HepG2 (cell line): ENCODE results near the gene ZMPSTE24. TPM values are rescaled to one million over a fixed set of nuclear protein-coding genes. Genes with fewer than 3 reads are reported as not detected.

Experiments
- BRD4 ChIP-seq: sonication (generic); formaldehyde crosslinking; IDR thresholded peaks from 2 replicates; pipeline ENCODE4 v1.4.0; 2020; ENCODE audit warnings: missing genetic modification reagents
- ETV5 ChIP-seq: IDR thresholded peaks from 2 replicates; pipeline ENCODE4 v1.6.1; 2018; ENCODE audit warnings: missing biosample characterization, missing genetic modification reagents, inconsistent platforms, borderline replicate concordance
- GATAD1 ChIP-seq: IDR thresholded peaks from 2 replicates; pipeline ENCODE4 v1.6.1; 2016; ENCODE audit warnings: missing genetic modification reagents, missing compliant biosample characterization
- HES4 ChIP-seq: sonication (generic); formaldehyde crosslinking; IDR thresholded peaks from 2 replicates; pipeline ENCODE4 v1.9.0; 2021; ENCODE audit warnings: mild to moderate bottlenecking, missing genetic modification reagents, borderline replicate concordance
- HNRNPH1 ChIP-seq: fragments of 200-400 bp; formaldehyde crosslinking; optimal IDR thresholded peaks from 2 replicates; pipeline ENCODE3; 2017; ENCODE audit warnings: mild to moderate bottlenecking, low read depth, low read length
- HOXD1 ChIP-seq: sonication (generic); formaldehyde crosslinking; IDR thresholded peaks from 2 replicates; pipeline ENCODE4 v1.5.0; 2020; ENCODE audit warnings: missing genetic modification reagents
- MYC ChIP-seq: sonication (generic); formaldehyde crosslinking; IDR thresholded peaks from 2 replicates; pipeline ENCODE4 v1.9.0; 2021; ENCODE audit warnings: missing genetic modification reagents, borderline replicate concordance
- SKI ChIP-seq: fragments of 450-650 bp; IDR thresholded peaks from one replicate; pipeline ENCODE4 v1.6.1; 2018; ENCODE audit warnings: mild to moderate bottlenecking; ENCODE audit not compliant: partially characterized antibody
- SRF ChIP-seq: IDR thresholded peaks from 2 replicates; pipeline ENCODE4 v1.6.1; 2011; ENCODE audit warnings: mild to moderate bottlenecking, low read depth, low read length, moderate library complexity
- TAF1 ChIP-seq: sonication (generic); formaldehyde crosslinking; IDR thresholded peaks from 2 replicates; pipeline ENCODE4 v1.4.0; 2020; ENCODE audit warnings: missing genetic modification reagents
- ZMYM4 ChIP-seq: sonication (generic); formaldehyde crosslinking; IDR thresholded peaks from 2 replicates; pipeline ENCODE4 v1.8.1; 2023; ENCODE audit warnings: mild to moderate bottlenecking, missing genetic modification reagents
- ZNF343 ChIP-seq: sonication (generic); formaldehyde crosslinking; IDR thresholded peaks from 2 replicates; pipeline ENCODE4 v1.4.0; 2020; ENCODE audit warnings: mild to moderate bottlenecking, missing genetic modification reagents
- ZNF431 ChIP-seq: sonication (generic); formaldehyde crosslinking; IDR thresholded peaks from 2 replicates; pipeline ENCODE4 v1.9.0; 2022; ENCODE audit warnings: missing genetic modification reagents, low read depth, mild to moderate bottlenecking, borderline replicate concordance
- ZNF451 ChIP-seq: sonication (generic); formaldehyde crosslinking; IDR thresholded peaks from 2 replicates; pipeline ENCODE4 v1.5.0; 2020; ENCODE audit warnings: mild to moderate bottlenecking, missing genetic modification reagents
- ZNF563 ChIP-seq: sonication (generic); formaldehyde crosslinking; IDR thresholded peaks from 2 replicates; pipeline ENCODE4 v1.8.0; 2022; ENCODE audit warnings: mild to moderate bottlenecking, moderate library complexity, missing genetic modification reagents
- ZNF615 ChIP-seq: sonication (generic); formaldehyde crosslinking; IDR thresholded peaks from 2 replicates; pipeline ENCODE4 v1.5.0; 2020; ENCODE audit warnings: mild to moderate bottlenecking, missing genetic modification reagents, borderline replicate concordance
- ZSCAN29 ChIP-seq: sonication (generic); formaldehyde crosslinking; conservative IDR thresholded peaks from 2 replicates; pipeline ENCODE4 v1.4.0; 2020; ENCODE audit warnings: mild to moderate bottlenecking, missing genetic modification reagents
- polyA plus RNA-seq, 8 experiments: library from polyadenylated mRNA; depleted of rRNA in 3 of 8; stranded (reverse) in 7 of 8; unstranded in 1 of 8; fragments of >200 nt; fragmentation: Illumina TruSeq in 4 of 8; extraction: Trizol in 4 of 8; gene quantifications; 2 replicates each; pipeline versions ENCODE4 v1.2.1 to v1.2.3, GENCODE V29; 2011 to 2016; ENCODE audit warnings: low read depth in 4 of 8, missing spikeins in 1 of 8, mixed read lengths in 1 of 8; ENCODE audit not compliant: insufficient read depth in 1 of 8
- total RNA-seq, 5 experiments: library from RNA; depleted of rRNA; stranded (reverse); fragments of >200 nt; fragmentation: Illumina TruSeq; extraction: Trizol; gene quantifications; 2 replicates each; pipeline ENCODE4 v1.2.3, GENCODE V29; 2016; ENCODE audit warnings: low read depth in 1 of 5
- TF ChIP-seq, protein P1 (sequence below): sonication (generic); formaldehyde crosslinking; IDR thresholded peaks from 2 replicates; pipeline ENCODE4 v1.8.1; 2023; ENCODE audit warnings: mild to moderate bottlenecking, moderate library complexity, missing genetic modification reagents
- TF ChIP-seq, protein P2 (sequence below): sonication (generic); formaldehyde crosslinking; IDR thresholded peaks from 2 replicates; pipeline ENCODE4 v1.4.0; 2020; ENCODE audit warnings: missing genetic modification reagents
- TF ChIP-seq, protein P3 (sequence below): sonication (generic); formaldehyde crosslinking; conservative IDR thresholded peaks from 2 replicates; pipeline ENCODE4 v1.4.0; 2020; ENCODE audit warnings: missing genetic modification reagents
- TF ChIP-seq, protein P4 (sequence below): IDR thresholded peaks from 2 replicates; pipeline ENCODE4 v1.6.1; 2016; ENCODE audit warnings: mild to moderate bottlenecking

ZMPSTE24 gene
- total and polyA plus RNA-seq, 2 of the 13 experiments (the other 11 are each of a cell fraction or from before 2014, with no cell fraction given), result 13.6 to 60.2 TPM

DNA sequence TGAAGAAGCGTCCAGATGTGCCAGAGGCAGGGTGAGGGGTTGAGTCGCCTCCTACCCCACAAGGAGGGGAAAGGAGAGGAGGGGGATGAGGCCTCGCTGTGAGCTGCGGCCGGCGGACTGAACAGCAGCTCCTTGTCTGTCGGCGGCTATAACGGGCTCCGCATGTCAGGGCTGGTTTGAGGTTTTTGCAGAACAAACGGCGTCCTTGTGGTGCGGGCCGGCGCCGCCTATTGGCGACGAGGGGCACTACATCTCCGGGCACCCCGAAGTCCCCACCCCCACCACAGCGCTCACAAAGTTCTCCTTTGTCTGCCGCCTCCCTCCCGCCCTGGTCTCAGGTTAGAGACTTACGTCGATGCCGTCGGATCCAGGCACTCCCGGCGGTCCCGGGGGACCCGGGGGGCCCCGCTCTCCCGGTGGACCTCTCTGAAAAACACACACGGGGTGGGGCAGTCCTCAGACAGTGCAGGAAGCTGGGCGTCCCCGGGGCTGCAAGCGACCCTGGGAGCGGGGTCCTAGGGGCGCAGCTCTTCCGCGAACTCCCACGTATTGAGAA, 57.3 kb downstream of the ZMPSTE24 start (continued):
- no peak for TF ChIP-seq ZNF431 (CRISPR knock-in tag)
- TF ChIP-seq, protein P1, sequence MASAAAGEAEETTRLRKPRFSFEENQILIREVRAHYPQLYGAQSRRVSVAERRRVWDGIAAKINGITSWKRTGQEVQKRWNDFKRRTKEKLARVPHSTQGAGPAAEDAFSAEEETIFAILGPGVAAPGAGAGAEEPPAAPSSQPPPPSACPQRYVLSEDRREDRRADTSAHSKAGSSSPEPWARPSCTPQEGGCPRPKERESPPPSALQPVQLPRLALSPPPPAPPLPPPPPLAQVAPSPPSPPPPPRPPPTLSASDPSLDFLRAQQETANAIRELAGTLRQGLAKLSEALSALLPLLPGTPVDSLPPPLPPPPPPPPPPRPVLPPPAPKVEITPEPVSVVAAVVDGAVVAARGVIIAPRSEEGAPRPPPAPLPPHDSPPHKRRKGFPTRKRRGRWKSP (CRISPR knock-in tag), result no peak; the same call in 1 of the 2 replicates
- peak; percentile 79; the same call in 1 of the 2 replicates for TF ChIP-seq MYC (CRISPR knock-in tag)
- TF ChIP-seq ZNF563 (CRISPR knock-in tag), result no peak; the same call in 1 of the 2 replicates
- TF ChIP-seq SRF, result no peak
- peak; percentile 64 for TF ChIP-seq TAF1 (CRISPR knock-in tag)
- 0 out of 2 replicates have a peak, but pooled peaks have one; percentile 16 for TF ChIP-seq HES4 (CRISPR knock-in tag)
- TF ChIP-seq BRD4 (CRISPR knock-in tag), result 0 out of 2 replicates have a peak, but pooled peaks have one; percentile 49
- TF ChIP-seq, protein P2, sequence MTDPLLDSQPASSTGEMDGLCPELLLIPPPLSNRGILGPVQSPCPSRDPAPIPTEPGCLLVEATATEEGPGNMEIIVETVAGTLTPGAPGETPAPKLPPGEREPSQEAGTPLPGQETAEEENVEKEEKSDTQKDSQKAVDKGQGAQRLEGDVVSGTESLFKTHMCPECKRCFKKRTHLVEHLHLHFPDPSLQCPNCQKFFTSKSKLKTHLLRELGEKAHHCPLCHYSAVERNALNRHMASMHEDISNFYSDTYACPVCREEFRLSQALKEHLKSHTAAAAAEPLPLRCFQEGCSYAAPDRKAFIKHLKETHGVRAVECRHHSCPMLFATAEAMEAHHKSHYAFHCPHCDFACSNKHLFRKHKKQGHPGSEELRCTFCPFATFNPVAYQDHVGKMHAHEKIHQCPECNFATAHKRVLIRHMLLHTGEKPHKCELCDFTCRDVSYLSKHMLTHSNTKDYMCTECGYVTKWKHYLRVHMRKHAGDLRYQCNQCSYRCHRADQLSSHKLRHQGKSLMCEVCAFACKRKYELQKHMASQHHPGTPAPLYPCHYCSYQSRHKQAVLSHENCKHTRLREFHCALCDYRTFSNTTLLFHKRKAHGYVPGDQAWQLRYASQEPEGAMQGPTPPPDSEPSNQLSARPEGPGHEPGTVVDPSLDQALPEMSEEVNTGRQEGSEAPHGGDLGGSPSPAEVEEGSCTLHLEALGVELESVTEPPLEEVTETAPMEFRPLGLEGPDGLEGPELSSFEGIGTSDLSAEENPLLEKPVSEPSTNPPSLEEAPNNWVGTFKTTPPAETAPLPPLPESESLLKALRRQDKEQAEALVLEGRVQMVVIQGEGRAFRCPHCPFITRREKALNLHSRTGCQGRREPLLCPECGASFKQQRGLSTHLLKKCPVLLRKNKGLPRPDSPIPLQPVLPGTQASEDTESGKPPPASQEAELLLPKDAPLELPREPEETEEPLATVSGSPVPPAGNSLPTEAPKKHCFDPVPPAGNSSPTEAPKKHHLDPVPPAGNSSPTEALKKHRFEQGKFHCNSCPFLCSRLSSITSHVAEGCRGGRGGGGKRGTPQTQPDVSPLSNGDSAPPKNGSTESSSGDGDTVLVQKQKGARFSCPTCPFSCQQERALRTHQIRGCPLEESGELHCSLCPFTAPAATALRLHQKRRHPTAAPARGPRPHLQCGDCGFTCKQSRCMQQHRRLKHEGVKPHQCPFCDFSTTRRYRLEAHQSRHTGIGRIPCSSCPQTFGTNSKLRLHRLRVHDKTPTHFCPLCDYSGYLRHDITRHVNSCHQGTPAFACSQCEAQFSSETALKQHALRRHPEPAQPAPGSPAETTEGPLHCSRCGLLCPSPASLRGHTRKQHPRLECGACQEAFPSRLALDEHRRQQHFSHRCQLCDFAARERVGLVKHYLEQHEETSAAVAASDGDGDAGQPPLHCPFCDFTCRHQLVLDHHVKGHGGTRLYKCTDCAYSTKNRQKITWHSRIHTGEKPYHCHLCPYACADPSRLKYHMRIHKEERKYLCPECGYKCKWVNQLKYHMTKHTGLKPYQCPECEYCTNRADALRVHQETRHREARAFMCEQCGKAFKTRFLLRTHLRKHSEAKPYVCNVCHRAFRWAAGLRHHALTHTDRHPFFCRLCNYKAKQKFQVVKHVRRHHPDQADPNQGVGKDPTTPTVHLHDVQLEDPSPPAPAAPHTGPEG, result no peak
- TF ChIP-seq ZNF615 (CRISPR knock-in tag), result no peak
- TF ChIP-seq HNRNPH1, result no peak
- no peak for TF ChIP-seq ZNF343 (CRISPR knock-in tag)
- 0 out of 2 replicates have a peak, but pooled peaks have one; percentile 36 for TF ChIP-seq HOXD1
- TF ChIP-seq, protein P3, sequence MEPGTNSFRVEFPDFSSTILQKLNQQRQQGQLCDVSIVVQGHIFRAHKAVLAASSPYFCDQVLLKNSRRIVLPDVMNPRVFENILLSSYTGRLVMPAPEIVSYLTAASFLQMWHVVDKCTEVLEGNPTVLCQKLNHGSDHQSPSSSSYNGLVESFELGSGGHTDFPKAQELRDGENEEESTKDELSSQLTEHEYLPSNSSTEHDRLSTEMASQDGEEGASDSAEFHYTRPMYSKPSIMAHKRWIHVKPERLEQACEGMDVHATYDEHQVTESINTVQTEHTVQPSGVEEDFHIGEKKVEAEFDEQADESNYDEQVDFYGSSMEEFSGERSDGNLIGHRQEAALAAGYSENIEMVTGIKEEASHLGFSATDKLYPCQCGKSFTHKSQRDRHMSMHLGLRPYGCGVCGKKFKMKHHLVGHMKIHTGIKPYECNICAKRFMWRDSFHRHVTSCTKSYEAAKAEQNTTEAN, result peak; percentile 58; the same call in 1 of the 2 replicates
- peak; percentile 35; the same call in 1 of the 2 replicates for TF ChIP-seq ETV5 (CRISPR knock-in tag)
- TF ChIP-seq, protein P4, sequence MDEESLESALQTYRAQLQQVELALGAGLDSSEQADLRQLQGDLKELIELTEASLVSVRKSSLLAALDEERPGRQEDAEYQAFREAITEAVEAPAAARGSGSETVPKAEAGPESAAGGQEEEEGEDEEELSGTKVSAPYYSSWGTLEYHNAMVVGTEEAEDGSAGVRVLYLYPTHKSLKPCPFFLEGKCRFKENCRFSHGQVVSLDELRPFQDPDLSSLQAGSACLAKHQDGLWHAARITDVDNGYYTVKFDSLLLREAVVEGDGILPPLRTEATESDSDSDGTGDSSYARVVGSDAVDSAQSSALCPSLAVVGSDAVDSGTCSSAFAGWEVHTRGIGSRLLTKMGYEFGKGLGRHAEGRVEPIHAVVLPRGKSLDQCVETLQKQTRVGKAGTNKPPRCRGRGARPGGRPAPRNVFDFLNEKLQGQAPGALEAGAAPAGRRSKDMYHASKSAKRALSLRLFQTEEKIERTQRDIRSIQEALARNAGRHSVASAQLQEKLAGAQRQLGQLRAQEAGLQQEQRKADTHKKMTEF (CRISPR knock-in tag), result peak; percentile 42; the same call in 1 of the 2 replicates
- TF ChIP-seq ZSCAN29 (CRISPR knock-in tag), result no peak
- TF ChIP-seq SKI, result peak; percentile 43
- TF ChIP-seq GATAD1 (CRISPR knock-in tag), result peak; percentile 42
- peak; percentile 80 for TF ChIP-seq ZMYM4 (CRISPR knock-in tag)
- peak; percentile 26; the same call in 1 of the 2 replicates for TF ChIP-seq ZNF451 (CRISPR knock-in tag)
